CD4-positive, alpha-beta T cell treated with Interleukin-17A for 1 hour (primary cell): ENCODE measurements around the gene POU6F2.
"Not testable (repeated sequence)": the region's sequence is repeated elsewhere in the genome, so short reads cannot be mapped to it uniquely, and the experiment has no call there.

Experiments
- DNase-seq: peaks from one replicate; pipeline ENCODE4 v3.0.0-alpha.2; 2020

Gene POU6F2

DNA sequence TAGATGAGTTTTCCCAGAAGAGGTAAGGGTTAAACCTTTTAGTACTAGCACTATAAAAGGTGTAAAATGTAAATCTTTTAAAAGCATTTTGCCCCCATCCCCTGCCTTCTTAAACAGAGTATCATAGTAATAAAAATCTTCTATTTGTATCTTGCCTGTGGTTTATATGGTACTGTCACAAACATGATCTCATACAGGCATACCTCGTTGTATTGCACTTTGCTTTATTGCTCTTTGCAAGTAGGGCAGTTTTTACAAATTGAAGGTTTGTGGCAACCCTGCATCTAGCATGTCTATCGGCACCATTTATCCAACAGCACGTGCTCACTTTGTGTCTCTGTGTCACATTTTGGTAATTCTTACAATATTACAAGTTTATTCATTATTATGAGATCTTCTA is 389.7 kb downstream of the POU6F2 start:
- DNase-seq: no peak

DNA sequence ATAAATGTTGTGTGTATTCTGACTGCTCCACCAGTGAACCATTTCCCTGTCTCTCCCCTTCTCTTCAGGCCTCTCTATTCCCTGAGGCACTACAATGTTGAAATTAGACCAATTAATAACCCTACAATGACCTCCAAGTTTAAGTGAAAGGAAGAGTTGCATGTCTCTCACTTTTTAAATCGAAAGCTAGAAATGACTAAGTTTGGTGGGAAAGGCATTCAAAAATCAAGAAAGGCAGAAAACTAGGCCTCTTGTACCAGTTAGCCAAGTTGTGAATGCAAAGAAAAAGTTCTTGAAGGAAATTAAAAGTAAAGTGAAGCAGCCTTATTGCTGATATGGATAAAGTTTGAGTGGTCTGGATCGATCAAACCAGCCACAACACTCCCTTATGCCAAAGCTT is 390.2 kb downstream of the POU6F2 start:
- no peak for DNase-seq

DNA sequence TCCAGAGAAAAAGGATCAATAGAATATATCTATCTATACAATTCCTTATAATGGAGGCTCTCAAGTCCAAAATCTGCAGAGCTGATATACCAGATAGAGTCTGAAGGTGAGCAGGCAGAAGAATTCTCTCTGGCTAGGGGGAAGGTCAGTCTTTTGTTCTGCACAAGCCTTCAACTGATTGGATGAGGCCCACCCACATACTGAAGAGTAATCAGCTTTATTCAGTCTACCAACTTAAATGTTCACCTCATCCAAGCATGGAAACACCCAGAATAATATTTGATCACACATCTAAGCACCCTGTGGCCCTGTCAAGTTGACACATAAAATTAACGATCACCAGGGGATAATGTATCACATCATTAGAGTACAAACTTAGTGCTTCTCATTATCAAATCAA is 394.7 kb downstream of the POU6F2 start:
- no peak for DNase-seq

DNA sequence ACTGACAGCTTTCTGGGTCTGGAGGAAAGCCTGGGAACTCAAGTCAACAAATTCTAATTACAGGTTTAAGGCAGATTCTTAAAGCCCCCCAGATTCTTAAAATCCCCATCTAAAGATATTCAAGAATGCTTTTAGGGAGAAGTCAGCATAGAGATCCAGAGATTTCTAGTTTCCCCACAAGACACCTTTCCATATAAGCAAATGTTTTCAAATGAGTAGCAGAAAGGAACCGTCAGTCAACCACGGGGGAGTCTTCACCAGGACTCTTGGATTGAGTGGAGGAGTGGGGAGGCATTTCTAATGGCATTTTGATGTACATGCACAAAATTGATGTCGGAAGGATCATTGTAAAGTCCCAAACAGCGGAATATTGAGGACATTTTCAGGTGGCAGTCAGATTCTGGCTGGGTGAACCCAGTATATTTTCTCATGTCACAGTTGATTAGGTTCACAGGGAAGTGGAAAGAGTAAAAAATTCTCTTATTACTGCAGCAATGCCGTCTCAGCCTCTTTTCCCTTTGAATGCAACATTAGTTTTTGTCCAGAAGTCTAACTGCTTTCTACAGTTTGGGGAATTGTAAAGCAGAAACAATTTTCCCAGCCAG is 396.8 kb downstream of the POU6F2 start:
- no peak for DNase-seq

DNA sequence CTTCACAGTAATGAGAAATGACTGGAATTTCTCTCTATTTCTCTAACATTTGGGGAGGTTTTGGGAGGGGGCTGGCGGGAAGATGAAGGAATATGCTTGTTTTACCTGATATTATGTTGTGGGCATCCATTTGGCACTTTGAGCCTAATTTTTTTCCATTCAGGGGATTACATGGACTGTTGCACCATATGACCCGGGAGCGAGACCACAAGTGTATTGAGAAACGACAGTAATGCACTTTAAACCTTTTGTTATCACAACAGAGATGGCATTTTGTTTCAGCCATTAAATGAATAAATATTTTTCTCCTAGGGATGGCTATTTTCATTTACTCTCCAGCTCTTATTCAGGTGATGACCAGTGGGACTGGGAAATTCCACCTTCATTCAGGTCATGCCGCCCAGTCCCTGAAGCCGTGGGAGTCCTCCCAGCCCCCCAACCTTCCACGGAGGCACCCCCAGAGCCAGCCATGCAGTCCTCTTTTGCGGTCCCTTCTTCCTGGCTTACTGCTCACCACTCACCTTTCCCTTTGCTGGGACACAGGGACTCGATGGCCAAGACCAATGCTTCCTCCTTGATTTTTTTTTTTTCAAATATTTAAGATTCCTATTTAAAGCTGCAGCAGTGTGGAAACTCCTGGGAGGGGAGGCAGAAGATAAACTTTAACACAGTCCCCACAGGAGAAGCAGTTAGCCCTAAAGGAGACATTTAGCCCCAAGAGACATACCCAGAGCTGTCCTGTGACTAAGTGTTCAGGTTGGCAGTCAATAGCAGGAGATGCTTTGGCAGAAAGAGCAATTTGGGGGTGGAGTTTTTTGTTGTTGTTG is 397.6 kb downstream of the POU6F2 start:
- no peak for DNase-seq

DNA sequence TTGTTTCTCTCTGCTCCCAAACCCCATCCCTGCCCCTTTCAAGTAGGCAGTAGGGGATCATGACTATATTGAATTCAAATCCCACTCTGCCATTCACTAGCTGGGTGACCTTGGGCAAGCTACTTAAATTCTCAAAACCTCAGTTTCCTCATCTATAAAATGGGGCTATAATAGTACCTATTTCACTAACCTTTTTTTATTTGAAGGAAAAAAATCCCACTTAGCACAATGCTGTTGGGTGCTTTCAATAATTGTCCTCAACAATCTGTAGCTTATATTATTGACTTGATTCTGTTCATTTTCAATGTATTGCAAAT is 398.1 kb downstream of the POU6F2 start:
- no peak for DNase-seq

DNA sequence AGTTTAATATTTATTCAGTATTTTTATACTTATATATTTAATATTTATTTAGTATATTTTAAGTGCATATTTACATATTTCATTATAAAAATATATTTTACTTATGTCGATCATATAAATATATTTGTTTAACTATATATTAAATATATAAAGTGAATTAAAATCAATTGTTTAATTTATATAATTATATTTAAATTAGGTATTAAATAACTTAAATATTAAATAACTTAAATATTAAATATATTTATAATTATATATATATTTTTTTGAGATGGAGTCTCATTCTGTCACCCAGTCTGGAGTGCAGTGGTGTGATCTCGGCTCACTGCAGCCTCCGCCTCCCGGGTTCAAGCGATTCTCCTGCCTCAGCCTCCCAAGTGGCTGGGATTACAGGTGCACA is 399.2 kb downstream of the POU6F2 start:
- not testable (repeated sequence) for DNase-seq

DNA sequence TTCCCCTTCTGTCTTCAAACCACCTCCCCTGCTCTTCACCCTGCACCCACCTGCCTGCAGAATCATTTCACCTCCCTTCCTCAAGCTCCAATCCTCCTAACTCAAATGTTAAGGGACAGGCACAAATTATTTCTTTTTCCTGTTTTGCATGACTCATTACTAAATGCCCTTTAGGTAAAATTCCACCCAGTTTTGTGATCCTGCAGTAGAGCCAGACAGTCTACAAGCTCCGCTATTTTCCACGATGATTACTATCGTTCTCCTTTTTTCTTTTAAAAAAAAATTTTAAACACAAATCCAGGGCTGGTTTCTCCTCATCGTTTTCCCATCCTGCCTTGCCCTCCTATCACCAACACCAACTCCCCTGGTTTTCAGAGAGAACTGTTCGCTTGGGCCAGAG is 401.7 kb downstream of the POU6F2 start:
- no peak for DNase-seq

DNA sequence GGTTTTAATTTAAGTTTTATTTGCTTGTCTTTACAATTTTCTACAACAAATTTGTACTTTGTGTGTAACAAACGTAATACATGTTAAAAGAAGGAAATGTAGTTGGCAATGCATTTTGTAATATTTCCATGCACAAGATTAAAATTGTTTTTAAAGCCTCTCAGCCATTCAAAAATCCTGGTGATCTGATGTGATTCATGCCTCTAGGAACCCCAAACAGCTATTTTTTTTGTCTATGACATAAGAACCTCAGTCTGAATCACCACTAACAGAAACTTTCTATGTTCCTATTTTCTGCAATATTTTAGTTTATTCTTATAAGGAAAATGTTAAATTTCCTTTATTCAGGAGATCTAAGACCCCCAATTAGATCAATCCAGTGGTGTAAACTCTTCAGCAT is 405.4 kb downstream of the POU6F2 start:
- DNase-seq: no peak

DNA sequence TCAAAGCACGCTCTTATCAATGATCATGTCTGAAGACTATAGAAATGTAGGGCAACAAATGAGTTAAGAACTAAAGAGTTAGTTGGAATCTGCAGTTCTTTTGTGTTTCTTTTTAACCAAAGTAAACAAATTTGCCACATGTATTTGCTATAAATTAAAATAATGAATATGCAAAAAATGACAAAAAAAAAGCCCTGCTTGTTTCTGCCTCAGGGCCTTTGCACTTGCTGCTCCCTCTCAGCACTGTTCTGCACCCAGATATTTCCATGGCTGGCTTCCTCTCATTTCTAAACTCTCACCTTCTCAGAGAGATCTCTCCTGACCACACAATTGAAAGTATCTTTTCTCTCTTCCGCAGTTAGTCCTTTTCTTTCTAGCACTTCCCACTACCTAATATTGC is 406.7 kb downstream of the POU6F2 start:
- DNase-seq: no peak

DNA sequence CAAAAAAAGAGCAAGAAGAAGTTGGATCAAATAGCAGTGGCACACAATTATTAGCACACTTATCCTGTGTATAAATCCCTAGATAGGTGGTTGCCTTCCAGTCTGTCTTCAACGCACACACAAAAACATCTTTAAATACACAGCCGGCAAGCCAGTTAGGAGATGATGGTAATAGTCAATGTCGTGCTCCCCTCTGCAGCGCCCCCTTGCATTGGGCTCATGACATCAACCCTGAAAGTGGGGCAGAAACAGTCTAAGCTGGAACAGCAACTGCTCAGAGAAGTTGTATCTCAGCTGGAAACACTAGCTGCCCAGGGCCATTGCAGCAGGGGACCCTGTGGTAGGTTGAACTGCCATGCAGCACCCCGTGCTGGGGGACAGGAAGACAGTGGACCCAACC is 409.0 kb downstream of the POU6F2 start:
- DNase-seq: no peak

DNA sequence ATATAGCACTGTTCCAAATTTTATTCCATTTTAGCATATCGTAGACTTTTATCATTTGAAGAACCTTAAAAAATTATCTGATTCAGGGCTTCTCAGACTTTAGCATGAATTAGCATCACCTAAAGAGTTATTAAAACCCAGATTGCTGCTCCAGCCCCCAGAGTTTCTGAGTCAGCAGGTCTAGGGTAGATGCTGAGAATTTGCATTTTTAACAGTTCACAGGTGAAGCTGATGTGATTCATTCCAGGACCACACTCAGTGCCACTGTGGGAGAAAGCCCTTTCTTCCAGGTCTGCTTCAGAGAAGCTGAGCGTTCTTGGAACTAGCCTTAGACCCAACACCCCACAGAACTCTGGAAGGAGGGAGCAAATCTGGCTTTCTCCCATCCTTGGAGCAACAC is 414.4 kb downstream of the POU6F2 start:
- no peak for DNase-seq

DNA sequence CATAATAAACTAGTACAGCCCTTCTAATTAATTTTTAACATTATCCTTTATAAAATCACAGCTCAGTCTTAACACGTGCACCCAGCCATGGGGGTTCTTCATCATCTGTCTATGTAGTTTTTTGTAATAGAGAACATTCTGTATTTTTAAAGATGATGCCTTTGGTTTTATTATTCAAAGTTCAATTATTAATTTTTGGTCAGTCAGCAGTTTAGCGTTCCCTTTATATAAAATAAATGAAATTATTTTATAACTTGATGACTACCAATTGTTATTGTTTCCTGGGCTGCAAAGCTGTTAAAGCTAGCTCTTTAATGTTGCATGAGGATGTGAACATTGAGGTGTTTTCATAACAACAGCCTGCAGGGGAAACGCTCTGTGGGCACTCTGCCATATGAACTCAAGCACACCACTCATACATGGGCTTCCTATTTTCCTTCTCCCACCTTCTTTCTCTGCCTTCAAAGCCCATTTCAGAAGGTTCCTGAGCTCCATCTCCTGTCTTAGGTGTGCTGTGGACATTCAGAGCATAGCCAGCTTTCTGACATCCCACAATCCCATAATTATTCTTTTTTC is 416.5 kb downstream of the POU6F2 start:
- DNase-seq: no peak

DNA sequence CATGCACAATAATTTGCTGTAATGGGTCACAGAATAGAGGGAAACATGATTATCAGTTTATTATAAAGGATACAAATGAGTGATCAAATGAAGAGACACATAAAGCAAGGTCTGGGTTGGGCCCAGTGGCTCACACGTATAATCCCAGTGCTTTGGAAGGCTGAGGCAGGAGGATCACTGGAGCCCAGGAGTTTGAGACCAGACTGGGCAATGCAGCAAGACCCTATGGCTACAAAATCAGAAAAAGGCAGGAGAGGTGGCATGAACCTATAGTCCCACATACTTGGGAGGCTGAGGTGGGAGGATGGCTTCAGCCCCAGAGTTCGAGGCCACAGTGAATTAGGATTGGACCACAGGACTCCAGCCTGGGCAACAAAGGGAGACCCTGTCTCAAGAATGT is 421.7 kb downstream of the POU6F2 start:
- DNase-seq: no peak

DNA sequence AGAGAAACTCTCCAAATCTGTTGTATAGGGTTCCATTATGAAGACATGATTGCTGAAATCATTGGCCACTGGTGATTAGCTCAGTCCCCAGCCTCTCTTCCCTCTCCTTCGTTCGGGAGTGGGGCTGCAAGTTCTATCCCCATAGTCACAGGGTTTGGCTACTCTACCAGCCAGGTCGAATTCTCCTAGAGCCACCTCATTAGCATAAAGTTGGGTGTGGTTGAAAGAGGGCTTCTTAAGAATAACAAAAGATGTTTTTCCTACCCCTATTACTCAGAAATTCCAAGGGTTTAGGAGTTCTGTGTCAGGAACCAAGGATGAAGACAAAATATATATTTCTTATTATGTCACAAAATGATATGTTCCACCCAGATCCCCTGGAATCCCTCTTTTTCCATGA is 422.3 kb downstream of the POU6F2 start:
- no peak for DNase-seq

DNA sequence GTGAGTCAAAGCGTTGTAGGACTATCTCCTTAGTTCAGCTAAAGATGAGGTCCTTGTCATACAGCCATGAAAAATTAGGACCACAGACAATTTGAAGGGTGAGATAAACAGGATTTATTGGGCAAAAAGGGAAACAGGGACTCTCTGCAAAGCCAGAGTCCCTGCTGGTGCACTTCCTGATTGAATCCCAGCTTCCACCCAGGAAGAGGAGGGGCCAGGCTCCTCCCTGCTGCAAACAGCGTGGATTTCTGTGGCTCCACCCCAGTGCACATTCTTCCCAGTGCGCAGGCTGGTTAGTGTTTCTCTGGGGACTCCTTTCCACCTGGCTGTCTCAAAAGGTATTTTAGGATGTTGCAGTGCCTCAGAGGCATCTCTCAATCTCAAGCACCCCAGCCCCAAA is 423.1 kb downstream of the POU6F2 start:
- no peak for DNase-seq

DNA sequence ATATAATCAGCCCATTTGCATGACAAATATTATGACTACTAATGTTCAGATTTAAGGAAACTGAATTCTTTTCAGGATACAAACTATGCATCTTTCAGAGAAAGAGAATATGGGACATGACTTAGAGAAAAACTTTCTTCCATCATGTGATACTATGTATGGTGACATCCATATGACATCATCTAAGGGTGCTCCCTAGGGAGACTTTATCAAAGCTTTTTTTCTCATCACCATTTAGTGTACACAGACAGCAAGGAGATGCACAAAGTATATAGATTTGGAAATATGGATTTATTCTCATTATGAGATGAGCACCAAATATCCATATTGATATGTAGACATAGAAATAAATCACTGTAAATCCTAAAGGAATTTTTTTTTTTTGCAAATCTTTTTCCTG is 424.3 kb downstream of the POU6F2 start:
- no peak for DNase-seq

DNA sequence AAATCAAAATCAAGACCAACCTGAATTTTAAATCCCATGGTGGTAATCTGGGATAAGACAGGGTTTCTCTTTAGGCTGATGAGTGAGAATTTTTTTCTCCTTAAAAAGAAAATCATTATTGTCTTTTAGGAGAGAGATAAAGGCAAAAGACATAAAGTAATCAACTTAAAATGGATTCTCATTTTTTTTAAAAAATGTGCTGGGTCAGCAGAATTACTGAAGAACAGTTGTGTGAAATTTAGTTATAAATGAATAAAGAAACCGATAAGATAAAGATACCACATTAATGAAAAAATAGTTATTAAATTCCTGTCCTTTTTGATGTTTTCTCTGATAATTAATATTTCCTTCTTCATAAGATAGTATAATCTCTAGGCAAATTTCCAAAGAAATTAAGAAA is 427.2 kb downstream of the POU6F2 start:
- no peak for DNase-seq

DNA sequence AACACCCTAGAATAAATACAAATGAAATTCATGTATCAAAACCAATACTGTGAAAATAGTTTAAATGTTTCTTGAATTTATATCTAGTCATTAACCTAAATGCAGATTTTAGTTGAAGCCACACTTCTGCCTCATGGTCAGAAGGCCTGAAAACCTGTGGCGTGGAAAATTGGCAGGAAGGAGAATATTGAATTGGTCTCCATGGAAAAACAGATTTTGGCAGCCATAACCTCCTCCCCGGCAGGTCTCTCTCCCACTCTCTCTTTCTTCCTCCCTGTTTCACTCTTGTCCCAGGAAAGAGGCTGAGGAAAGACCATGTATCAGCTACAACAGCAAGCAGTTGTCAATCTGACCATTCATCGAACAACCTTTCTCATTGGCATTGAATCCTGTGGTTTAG is 427.9 kb downstream of the POU6F2 start:
- DNase-seq: no peak

DNA sequence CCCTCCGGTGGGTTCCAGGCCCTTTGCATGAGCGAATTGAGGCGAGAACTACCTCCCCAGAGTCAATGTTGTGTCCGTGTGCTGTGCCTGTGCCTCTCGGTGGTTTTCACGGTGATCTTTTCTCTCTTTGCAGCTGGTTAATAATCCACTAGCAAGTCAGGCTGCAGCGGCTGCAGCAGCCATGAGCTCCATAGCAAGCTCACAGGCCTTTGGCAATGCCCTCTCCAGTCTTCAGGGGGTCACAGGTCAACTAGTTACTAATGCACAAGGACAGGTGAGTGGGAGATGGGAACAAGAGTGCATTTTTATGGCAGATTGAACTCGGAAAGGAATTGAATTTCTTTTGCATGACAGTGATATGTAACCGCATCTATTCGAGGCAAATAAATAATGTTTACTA is 428.8 kb downstream of the POU6F2 start:
- DNase-seq: no peak

DNA sequence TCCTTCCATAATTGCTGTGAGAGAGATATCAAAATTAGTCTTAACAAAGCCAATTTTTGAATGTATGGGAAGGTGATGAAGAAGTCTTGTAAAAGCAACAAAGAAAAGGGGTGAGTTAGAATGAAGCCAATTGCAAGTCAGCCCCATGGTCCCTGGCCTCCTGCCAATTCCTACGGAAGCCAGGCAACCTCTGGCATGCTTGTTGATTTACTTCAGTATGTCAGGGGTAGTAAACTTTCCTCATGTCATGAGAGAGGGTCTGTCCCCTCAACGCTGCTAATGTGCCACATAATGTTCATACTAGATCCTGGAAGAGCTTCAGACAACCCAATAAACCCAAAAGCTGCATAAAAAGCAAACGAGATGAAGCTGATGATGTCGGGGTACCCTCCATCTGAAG is 429.4 kb downstream of the POU6F2 start:
- no peak for DNase-seq

DNA sequence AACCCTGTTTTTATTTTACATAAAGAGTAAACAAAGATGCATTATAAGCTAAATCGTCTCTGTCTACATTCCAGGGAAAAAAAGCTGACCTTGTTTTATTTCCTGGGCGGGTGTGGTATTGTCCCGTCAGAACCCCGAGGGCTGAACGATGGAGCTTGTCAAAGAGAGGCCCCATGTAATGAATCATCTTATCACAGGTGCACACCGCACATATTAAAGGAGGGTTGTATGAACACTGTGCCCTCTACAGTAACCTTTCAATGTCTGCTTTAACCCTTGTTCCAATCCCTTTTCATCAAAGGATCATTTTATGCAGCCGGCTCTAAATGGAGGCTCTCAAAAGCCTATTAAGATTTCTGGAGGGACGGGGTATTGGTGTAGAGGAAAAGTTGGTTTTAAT is 430.0 kb downstream of the POU6F2 start:
- DNase-seq: no peak

DNA sequence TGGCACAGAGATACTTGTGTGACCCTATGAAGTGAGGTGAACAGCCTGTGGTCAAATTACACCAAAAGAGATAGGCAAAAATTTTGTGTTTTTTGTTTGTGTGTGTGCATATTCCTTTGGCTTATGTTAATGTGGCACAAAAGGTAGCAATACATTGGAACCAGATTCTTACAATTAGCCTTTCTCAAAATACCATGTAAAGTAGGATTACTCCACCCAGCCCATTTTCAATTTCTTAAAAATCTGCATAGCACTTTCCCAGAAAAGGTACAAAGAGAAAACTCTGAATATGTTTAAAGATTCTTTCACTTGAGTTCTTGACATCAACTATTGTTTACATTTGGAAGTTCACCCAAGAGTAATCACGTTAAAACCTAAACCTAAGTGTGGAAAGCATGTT is 431.2 kb downstream of the POU6F2 start:
- no peak for DNase-seq

DNA sequence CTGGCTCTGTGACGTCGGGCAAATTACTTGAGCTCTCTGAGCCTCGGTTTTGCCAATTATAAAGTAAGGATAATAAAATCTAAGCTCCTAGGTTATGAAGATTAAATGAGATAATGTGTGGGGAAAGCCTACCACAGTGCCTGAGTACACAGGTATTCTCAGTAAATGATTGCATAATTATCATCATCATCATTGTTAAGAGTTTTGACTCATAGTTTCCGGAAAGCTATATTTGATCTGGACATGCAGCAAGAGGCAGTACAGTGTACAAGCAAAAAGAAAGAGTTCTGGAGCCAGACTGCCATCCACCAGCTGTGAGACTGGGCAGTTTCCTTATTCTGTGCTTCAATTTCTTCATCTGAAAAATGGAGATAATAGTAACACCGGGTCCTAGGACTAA is 432.9 kb downstream of the POU6F2 start:
- no peak for DNase-seq
